HG03571 (cell line): ENCODE measurements around the gene ARAP2.

Experiments
- ATAC-seq: cut with Tn5 transposase; IDR thresholded peaks from one replicate; pipeline ENCODE4 v1.9.1; 2021; ENCODE audit not compliant: unreplicated experiment

Gene ARAP2

DNA sequence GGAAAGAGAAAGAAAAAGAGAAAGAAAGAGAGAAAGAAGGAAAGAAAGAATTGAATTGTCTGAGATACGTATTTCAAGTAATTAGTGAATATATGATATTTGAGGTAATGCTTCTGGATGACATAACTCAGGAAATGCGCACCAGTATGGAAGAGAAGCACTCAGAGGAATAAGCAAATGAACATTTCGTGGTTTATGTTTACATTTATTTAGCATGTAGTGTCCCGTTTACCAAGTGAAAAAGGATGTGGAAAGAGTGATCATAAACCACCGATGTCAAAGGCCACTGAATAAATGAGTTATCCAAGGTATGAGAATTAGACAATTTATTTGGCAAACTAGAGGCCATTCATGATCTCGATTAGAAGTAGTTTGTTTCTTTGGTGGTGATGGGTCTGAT is 200.4 kb downstream of the ARAP2 start:
- ATAC-seq = no peak

DNA sequence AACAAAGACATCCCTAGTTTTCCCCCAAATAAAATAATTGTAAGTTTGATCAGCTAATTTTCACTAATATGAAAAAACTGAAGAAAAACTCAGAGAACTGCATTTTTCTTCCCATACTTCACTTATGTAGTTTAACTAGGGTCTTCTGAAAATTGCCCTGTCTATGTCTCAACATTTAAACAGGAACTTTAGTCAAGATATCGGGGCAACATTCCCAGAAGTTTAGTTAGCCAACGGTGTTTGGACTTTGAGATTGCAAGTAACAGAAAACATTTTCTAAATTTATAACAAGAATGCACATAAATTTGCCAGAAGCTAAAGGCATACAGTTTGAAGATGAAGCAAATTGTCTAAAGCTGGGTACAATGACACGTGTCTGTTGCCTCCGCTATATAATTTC is 201.1 kb downstream of the ARAP2 start:
- ATAC-seq = no peak

DNA sequence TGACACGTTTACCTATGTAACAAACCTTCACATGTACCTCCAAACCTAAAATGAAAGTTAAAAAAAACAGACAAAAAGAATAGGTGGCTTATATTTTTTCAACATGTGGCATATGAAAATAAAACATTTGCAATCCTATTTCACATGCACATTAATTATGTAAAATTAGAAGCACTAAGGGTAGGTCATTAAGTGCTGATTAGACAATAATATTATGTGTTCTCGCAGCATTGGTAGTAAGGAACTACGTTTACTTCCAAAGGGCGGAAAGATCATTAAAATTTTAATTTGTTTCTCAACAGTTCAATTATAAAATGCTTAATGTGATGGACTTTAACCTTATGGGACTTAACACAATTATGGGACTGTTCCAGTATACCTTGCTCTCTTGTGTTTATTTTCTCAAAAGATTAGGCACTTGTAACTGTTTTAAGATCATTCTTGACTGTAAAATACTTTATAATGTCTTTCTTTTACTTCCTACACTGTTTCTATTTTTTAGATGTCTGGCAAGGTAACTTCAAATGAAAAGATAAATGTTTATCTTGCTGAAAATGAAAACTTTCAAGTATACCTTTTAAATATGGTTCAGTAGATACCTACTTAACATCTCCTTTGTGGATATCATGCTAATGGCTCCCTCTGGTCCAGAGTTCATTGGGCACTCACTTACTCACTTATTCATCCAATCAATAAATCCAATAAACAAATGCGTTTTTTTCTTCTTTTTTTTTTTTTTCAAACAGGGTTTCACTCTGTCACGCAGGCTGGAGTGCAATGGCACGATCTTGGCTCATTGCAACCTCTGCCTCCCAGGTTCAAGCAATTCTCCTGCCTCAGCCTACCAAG is 202.0 kb downstream of the ARAP2 start:
- no peak for ATAC-seq

DNA sequence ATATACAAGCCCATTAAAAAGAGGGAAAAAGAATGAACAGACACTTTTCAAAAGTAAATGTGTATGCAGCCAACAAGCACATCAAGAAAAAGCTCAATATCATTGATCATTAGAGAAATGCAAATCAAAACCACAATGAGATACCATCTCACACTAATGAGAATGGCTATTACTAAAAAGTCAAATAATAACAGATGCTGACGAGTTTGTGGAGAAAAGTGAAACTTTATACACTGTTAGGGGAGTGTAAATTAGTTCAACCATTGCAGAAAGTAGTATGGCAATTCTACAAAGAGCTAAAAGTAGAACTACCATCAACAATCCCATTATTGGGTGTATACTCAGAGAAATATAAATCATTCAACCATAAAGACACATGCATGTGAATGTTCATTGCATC is 203.0 kb downstream of the ARAP2 start:
- no peak for ATAC-seq

DNA sequence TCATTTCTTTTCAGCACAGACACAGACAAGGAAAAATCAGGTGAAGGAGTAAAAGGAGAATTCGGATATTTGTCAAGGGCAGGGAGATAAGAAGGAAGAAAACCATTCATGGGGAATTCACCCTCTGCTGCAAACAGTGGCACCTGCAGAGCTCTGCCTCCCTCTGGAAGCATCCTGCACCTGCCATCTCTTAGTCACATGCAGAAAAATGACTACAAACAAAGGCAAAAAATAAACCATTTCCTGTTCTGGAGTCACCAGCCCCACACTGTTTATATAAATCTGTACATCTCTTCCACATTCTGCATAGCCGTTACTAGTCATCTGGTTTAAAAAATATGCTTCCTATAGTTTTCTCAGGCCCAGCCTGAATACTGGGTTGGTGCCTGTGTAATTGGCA is 205.3 kb downstream of the ARAP2 start:
- no peak for ATAC-seq

DNA sequence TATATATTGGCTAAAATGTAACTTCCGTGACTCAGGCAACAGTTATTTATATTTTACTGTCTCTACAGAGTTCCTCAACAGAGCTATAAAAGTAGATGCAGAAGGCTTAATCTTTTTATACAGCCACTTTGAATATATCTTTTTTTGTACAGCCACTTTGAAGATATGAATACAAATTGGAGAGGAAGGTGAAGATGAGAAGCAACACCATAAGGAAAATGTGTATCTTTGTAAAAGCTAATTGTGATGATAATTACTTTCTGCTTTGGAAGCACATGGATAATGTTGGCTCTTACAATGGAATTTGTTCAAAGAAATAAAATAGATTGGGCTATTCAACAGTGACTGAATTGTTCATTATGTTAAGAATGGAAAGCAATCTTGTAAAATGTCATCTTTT is 205.8 kb downstream of the ARAP2 start:
- ATAC-seq = no peak

DNA sequence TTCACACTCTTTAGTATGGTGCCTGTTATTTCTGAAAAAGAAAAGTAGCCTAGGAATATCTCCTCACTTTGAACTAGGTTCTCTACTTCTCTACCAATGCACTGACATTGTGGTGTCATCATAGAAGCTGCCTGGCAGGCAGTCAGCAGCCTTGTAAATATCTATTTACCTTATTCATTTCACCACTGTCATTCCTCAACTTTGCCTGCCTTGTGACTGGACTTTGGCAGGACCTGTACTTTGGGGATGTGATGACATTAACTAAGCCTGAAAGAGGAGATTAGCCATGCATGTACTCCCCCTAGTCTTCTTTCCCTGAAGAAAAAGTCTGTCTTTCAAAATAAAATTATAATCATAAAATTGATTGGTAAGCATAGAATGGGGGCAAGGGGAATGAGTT is 207.2 kb downstream of the ARAP2 start:
- ATAC-seq = no peak

DNA sequence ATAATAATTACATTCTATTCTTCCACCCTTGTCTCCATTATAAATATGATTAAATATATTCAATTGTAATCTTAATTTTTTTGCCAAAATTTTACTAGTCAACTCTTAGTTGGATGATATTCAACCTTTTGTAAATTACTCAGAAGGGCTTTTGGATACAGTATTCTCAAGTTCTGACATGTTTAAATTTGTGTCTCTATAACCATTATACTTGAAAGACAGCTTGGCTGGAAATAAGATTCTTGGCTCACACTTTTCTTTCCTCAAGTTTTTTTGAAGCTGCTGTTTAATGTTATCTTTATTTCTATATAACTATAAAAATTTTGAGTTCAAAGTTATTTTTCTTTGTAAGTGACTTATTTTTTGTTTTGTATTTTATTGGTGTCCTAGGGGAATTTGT is 214.4 kb downstream of the ARAP2 start:
- no peak for ATAC-seq

DNA sequence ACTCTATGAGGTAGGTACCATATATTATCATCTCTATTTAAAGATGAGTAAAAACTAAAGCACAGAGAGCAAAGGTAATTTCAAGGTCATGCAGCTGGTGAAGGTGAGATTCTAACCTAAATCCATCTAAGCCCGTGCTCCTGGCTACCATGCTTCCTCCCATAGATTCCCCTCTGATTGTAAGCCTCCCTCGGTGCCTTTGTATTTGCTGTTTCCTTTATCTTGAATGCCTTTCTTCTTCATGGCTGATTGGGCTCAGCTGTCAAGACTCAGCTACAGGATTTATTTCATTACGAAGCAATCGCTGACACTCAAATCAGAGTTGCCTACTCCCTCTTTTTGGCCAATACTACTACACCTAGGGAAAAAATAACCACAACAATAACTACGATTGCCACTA is 217.1 kb downstream of the ARAP2 start:
- ATAC-seq = no peak

DNA sequence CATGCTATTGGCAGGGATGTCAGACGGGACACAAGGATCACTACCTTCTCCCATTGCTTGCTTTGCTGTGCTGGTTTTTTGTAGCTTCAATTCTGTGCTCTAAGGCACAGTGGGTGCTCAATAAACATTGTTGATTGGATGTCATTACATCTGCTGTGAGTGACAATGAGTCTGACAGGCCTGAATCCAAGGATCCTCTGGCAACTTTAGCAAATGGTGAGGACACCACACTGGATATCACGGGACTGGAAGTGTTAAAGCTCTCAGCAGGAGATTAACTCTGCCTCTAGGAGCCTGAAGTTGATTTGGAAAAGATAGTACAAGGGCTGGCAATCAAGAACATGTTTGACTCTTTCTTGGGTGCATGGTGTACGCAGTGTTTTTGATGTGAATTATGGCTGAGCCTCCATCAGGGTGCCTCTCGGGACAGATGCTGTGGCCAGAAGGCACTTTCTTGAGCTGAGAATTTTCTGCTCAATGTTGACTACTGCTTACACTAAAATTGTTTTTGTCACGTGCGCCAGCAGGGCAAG is 217.9 kb downstream of the ARAP2 start:
- no peak for ATAC-seq

DNA sequence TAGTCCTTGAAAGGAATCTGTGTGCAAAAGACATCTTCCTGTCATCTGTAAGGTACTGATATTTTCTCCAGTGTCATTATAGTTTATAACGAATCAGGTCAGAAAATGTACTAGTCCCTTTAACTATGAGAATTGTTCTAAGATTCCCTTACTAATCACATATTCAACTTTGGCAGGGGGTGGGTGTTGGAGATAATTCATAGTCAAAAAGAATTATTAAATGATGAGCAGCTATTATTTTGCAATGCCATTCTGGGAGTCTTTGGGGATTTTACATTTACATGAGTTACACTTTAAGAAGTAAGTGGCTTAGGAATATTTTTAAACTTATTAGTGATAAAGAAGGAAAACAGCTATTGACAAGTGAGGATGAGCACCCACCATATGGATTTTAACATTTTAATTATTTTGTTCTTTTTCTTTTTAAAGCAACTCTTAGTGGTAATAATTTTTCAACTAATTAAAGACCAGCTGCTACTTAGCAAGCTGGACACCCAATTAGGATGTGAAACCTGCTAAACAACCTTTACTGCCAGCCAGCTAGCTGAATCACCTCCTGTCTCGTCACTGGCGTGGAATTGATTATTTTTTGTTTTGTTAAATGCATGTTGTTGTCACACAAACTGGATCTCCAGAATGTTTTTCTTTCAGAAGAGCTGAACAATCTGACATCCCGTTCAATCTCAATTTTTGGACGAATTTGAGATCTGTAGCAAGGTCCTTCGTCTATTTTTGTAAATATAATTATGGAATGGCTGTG is 219.2 kb downstream of the ARAP2 start:
- no peak for ATAC-seq

DNA sequence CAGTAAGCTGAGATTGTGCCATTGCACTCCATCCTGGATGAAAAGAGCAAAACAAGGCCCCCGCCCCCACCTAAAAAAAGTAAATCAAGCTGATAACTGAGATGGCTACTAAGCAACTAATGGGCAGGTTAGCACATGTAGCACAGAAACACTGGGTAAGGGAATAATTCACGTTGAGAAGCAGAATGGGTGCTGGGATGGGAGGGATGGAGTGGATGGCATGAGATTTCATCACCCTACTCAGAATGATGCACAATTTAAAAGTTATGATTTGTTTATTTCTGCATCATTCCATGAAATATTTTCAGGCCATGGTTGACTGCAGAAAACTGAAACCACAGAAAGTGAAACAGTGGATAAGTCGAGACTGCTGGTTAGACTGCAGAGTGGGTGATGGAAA is 224.0 kb downstream of the ARAP2 start:
- no peak for ATAC-seq
